NCI-H82 treated with DMSO at 0.1 percent for 48 hours (cell line): ENCODE data around the gene XAB2.
"Not testable (repeated sequence)": the region's sequence is repeated elsewhere in the genome, so short reads cannot be mapped to it uniquely, and the experiment has no call there.

Experiments used
- DNase-seq: peaks from one replicate; lab custom pipeline; 2025; ENCODE audit not compliant: unreplicated experiment; lab: John Stamatoyannopoulos, UW

Gene XAB2

DNA sequence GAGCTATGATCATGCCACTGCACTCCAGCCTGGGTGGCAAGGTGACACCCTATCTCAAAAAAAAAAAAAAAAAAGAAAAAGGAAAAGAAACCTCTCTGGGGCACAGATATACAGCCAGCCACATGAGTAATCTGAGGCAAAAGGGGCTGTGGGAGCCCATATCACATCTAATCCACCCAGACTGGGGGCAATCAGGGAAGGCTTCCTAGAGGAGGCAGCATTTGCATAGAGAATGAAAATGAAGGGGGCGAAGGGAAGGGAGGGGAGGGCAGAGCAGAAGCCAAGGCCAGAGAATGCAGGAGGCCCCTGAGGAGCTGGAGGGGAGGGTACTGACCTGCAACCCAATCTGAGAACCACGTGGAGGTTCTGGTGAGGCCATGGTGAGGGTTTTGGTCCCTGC, 20.8 kb upstream of the XAB2 start:
- DNase-seq, result no peak

DNA sequence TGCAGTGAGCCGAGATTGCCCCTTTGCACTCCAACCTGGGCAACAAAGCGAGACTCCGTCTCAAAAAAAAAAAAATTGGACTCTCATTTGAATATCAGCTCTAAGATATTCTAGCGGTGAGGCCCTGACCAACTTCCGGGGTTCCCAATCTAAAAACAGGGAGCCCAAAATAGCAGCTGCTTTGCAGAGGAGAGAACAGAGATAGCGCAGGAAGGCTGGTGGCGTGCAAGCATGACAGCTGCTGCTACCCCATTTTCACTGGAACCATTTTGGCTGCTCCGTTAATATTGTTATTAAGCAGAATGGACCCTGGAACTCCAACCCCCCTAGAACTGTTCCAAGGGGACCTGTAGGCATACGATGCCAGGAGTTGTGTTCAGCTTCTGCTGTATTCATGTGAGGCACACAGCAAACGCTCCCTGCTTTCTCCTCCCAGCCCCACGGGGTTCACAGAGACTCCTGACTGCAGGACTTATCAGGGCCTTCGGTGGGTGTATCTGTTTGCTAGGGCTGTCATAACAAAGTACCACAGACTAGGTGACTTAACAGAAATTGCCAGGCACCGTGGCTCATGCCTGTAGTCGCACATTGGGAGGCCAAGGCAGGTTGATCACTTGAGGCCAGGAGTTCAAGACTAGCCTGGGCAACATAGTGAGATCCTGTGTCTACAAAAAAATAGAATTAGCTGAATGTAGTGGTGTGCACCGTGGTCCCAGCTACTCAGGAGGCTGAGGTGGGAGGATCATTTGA, 19.1 kb upstream of the XAB2 start:
- no peak for DNase-seq

DNA sequence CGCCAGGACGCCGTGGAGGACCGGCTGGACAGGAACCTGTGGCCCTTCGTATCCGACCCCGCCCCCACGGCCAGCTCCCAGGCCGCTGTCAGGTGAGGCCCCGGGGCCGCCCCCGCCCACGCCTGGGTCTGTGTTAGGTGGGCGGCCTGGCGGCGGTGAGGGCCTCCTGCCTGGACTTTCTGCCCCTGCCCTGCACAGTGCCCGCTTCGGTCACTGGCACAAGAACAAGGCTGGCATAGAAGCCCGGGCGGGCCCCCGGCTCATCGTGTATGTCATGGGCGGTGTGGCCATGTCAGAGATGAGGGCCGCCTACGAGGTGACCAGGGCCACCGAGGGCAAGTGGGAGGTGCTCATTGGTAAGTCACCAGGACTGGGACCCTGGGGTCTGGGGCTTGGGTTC, 17.8 kb upstream of the XAB2 start:
- no peak for DNase-seq

DNA sequence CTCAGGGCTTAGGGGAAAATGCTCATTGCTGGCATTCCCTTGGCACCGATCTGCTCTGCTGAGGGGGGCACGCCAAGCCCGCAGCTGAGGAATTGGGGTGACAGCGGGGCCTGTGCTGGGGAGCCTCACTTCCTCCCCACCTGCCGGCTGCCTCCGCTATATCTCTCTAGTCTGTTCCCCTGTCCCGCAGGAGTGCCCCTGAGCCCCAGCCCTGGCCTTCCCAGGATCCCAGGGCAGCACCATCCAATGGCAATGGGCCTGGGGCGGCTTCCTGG, 17.0 kb upstream of the XAB2 start:
- no peak for DNase-seq

DNA sequence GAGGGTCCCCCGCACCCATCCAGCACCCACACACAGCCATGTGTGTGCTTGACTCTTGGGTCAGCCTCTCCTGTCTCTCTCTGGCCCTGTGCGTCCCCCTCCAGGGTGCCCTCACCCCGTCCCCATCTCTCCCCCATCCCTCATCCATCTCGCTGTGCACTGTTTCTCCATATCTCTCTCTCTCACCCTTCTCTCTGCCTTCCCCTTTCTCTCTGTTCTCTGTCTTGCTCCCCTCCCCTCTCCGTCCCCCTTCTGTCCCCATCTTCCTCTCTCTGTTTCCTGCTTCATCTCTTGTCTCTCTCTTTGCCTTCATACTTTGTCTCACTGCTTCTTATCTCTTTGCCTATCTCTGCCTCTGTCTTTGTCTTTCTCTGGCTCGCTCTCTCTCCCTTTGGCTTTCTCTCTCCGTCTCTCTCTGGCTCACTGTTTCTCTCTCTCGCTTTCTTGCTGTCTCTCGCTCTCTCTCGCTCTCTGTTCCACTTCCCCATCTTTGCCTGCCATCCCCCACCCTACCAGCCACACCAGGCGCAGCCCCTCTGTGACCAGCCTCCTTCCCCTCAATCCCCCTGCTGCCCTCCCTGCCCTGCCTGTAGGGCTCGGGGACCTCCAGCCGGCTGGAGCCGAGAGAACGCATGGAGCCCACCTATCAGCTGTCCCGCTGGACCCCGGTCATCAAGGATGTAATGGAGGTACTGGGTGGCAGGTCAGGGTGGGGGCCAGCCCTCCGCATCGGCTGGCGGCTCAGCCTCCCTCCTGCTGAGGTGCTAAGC, 16.5 kb upstream of the XAB2 start:
- DNase-seq, result no peak

DNA sequence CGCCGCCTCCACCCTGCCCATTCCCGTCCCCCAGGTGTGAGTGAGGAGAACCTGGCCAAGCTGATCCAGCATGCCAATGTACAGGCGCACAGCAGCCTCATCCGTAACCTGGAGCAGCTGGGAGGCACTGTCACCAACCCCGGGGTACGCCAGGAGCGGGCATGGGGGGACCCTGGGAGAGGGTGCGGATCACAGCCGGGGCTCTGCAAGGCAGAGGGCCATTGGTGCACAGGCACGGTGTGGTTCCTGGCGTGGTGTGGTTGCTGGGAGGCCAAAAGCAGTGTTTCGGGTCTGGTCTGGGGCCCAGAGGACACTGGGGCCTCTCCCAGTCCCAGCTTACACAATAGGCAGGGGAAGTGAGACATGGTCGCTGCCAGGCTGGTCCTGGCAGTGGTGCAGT, 15.8 kb upstream of the XAB2 start:
- no peak for DNase-seq

DNA sequence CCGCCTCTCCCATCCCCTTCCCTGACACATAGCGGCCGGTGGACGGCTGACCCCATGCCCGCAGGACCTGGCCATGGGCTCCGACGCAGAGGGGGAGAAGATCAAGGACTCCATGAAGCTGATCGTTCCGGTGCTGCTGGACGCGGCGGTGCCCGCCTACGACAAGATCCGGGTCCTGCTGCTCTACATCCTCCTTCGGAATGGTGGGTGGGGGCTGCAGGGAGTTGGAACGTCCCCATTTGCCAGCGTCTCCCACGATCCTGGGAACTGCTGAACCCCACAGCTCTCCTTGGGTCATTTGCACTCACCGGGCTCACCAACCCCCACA, 15.2 kb upstream of the XAB2 start:
- no peak for DNase-seq

DNA sequence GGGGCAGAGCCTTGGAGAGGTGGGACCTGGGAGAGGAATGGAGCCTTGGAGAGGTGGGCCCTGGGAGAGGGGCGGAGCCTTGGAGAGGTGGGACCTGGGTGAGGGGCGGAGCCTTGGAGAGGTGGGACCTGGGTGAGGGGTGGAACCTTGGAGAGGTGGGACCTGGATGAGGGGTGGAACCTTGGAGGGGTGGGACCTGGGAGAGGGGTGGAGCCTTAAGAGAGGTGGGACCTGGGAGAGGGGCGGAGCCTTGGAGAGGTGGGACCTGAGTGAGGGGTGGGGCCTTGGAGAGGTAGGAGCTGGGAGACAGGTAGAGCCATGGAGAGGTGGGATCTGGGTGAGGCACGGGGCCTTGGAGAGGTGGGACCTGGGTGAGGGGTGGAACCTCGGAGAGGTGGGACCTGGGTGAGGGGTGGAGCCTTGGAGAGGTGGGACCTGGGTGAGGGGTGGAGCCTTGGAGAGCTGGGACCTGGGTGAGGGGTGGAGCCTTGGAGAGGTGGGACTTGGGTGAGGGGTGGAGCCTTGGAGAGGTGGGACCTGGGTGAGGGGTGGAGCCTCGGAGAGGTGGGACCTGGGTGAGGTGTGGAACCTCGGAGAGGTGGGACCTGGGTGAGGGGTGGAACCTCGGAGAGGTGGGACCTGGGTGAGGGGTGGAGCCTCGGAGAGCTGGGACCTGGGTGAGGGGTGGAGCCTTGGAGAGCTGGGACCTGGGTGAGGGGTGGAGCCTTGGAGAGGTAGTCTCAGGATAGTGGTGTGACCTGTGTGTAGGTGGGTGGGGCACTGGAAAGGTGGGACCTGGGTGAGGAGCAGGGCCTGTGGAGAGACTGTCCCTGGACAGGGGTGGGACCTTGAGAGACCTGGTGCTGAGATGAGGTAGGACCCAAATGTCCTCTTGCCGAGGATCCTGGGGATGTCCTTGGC, 14.5 kb upstream of the XAB2 start:
- DNase-seq, result not testable (repeated sequence)

DNA sequence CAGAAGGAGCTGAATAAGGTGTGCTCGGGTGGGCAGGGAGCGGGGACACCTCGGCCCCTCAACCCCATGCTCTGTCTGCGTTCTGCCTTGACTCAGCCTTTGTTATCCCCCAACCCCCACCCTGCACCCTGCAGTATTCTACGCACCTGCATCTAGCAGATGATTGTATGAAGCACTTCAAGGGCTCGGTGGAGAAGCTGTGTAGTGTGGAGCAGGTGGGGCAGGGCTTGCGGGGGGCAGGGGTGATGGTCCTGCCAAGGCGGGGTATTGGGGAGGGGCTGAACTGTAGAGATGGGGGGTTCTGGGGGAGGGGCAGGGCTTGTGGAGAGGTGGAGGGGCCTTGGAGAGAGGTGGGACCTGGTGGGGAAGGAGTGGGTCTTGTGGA, 13.7 kb upstream of the XAB2 start:
- DNase-seq, result no peak

DNA sequence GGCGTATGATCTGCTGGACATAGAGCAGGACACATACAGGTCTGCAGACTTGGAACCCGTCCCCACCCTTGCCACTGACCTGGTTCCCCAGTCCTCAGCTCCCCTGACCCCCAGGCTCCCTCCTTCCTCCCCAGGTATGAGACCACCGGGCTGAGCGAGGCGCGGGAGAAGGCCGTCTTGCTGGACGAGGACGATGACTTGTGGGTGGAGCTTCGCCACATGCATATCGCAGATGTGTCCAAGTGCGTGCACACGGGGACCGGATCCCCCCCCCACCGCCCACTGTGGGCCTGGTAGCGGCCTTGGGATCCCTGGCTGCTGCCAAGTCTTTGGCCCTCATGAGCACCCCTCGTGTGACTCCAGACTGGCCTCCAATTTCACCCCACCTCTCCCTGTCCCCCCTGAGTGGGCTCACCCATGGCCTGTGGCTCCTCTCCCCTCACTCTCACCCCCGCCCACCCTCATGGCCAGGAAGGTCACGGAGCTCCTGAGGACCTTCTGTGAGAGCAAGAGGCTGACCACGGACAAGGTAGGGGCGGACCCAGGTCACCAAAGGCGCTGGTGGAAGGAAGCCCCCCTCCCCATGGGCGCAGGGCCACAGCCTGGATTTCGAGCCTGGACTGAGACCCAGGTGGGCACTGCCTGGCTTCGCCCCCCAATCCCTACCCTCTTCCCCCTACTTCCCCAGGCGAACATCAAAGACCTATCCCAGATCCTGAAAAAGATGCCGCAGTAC, 13.1 kb upstream of the XAB2 start:
- DNase-seq, result no peak

DNA sequence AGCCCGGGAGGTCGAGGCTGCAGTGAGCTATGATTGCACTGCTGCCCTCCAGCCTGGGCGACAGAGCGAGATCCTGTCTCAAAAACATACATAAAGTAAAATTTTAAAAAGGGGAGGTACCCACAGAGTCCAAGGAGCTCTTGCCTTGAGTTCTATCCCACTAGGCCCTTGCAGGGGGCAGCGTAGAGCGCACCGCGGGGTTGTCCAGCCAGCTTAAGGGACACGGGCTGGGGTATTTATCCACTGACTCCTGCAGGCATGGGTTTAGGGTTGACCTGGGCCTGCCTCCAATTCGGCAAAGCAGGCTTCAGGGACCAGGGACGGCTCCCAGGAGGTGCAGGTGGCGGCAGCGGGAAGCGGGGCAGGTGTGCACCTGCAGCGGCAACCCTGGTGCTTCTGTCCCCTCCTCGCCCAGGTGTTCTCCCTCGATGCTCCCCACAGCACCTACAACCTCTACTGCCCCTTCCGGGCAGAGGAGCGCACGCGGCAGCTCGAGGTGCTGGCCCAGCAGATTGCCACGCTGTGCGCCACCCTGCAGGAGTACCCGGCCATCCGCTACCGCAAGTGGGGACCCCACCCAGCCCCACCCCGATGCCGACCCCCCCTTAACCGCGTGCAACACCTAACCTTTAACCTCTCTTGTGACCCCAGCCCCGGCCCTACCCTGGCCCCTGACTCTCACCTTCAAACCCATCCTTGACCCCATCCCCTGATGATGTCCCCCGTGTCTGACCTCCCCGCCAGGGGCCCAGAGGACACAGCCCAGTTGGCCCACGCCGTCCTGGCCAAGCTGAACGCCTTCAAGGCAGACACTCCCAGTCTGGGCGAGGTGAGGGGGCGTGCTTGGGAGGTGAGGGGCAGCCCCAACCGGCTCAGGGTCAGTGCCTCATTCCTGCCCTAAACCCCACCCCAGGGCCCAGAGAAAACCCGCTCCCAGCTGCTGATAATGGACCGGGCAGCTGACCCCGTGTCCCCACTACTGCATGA, 12.2 kb upstream of the XAB2 start:
- no peak for DNase-seq

DNA sequence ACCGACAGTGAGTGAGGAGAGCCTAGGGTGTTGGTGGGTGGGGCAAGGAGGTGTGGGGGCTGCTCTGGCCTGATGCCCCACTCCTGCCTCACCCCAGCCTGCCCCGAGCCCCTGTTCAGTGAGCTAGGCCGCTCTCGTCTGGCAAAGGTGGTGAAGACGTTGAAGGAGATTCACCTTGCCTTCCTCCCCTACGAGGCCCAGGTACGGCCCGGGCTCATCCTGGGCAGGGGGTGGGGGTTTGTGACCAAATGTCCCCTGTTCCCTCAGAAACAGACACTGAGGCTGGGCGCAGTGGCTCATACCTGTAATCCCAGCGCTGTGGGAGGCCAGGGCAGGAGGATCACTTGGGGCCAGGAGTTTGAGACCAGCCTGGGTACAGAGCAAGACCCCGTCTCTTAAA, 11.5 kb upstream of the XAB2 start:
- DNase-seq, result no peak

DNA sequence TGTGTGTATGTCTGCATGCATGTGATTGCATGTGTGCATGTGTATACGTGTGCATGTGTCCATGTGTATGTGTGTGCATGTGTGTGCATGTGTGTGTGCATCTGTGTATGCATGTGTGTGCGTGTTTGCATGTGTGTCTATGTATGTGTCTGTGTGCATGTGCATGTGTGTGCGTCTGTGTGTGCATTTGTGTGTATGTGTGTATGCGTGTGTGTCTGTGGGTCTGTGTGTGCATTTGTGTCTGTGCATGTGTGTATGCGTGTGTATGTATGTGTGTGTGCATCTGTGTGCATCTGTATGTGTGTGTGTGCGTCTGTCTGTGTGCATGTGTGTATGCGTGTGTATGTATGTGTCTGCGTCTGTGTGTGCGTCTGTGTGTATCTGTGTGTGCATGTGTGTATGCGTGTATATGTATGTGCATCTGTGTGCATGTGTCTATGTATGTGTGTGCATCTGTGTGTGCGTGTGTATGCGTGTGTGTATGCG, 10.6 kb upstream of the XAB2 start:
- DNase-seq, result no peak

DNA sequence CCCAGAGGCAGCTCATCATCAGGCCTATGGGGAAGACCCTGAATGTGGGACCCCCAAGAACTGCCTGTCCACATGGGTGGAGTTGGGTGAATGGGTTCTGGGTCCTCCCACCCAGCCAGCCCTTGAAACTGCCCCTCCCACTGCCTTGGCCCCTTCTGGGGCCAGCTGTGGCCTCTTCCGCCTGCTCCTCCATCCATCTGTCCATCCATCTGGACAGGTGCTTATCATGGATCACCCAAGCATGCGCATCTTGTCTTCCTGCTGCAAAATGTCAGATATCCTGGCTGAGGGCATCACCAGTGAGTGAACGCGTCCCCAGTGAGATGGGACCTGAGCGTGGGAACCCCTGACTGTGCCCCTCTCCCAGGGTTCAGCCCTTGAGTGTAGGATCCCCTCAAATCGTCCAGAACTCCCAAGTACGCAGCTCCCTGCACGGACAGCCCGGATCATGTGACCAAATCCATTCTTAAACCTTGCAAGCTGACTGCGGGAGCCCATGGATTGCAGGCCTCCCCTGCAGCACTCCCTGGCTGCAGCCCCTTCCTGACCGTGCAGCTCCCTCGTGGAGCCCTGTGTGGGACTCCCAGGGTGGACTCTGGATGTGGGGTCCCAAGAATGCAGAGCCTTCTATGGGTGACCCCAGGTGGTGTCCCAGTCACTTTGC, 9.6 kb upstream of the XAB2 start:
- peak; percentile 67 for DNase-seq

DNA sequence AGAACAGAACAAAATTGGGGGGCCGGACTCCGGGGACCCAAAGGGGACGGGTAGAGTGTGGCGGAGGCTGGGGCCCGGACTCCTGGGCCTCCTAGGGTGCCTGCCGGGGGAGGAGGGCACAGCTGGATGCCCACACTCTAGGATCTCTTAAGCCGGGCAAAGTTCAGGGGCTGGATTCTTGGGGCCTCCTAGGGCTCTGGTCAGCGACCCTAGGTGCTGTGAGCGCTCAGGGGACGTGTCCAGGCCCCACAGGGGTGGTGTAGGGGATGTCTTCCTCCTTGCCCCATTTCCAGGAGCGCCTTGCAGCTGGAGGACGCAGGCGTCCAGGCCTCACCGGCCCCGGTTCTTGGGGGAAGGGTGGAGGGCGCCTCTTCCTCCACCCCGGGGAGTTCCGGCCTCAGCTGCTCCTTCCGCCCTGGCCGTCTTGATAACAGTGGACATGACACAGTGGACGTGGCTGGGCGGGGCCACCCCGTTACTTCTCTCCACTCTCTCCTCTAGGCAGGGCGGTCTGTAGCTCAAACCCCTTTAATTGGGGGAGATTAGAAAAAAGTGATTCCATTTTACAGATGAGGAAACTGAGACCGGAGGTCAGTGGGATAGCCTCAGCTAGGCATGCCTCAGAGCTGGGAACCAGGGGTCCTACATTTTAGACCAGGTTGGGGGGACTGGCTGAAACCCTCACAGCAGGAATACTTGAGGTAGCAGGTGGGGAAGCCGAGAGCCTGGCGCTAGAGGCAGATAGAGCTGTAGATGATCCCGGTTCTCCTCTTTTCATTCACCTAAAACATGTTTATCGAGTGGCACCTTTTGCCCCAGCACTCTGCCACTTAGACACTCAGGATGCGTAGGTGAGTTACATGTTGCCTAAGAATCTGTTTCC, 8.3 kb upstream of the XAB2 start:
- no peak for DNase-seq

DNA sequence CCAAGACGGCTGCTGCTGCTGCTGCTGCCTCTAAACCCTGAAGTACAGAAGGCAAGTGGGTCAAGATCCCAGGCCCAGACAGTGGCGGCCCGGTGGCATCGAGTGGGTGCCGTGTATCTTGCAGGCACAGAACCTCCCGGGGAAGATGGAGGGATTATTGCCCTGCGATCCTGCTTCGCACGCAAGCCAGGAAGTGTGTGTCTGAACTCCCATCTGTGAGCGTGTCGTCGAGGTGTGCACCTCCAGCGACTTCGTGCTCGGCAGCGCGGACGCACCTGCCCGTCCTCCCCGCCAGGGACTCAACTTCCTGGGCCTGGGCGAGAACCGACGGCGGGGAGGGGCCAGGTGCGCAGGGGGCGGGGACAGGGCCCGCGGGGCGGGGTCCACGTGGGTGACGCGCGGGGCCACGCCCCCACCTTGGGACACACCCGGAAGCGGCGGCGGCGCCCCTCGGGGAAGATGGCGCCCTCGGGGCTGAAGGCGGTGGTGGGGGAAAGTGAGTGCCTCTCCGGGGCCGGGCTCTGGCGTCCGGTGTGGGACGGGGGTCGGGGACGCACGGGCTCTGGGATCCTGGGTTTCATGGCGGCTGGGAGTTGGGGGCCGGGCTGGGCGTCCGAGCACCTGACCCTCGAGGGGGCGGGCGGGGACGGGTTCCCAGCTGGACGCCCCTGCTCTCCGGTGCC, 7.5 kb upstream of the XAB2 start, which contains the start of gene STXBP2:
TSS of gene STXBP2 (plus strand) at position 420 of the 683 bp plus-strand sequence. CDS start at position 460, 40 bp downstream.
- no peak for DNase-seq

DNA sequence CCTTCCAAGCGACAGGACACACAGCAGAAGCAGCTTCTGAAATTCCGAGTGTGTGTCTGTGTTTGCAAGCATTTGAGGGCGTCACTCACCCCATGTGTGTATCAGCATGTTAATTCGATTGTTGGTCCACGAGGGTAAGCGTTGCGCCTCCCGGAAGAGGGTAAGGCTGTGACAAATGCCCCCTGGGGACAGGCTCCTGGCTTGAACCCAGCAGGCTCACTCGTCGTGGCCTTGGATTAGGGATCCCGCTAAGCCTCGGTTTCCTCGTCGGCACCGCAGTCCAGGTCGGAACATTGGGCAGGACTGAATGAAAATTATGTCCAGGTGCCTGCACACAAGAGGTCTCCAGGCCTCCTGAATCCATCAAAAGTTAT, 7.0 kb upstream of the XAB2 start:
- DNase-seq, result no peak

DNA sequence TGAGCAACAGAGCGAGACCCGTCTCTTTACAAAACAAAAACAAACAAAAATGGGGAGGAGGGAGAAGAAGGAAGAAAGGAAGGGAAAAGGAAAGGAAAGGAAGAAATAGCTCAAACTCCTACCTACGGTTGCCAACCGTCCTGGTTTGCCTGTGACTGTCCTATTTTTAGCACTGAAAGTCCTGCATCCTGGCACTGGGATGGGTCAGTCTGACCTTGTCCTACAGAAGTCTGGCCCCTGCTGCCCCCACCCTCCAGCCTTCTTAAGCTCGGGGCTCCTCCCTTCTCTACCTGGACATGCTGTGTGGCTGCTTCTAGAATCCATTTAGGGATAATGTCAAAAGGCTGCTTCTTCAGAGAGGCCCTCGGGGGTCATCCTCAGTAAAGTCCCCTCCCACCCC, 6.3 kb upstream of the XAB2 start:
- DNase-seq, result no peak
